ENCODE results near the gene CDCA7. TPM values are rescaled to one million over a fixed set of nuclear protein-coding genes. Genes with fewer than 3 reads are reported as not detected.
"Not testable (repeated sequence)": the region's sequence is repeated elsewhere in the genome, so short reads cannot be mapped to it uniquely, and the experiment has no call there.

The CDCA7 gene
- total RNA-seq, 1 donor from 2014 or later: 13.0 TPM

GRCh38 chr2:173414823-173415322 lies 60.2 kb downstream of the CDCA7 start:
- Mint-ChIP-seq H3K27me3 (ENCODE audit: unreplicated experiment) (peaks cover 2% of the 10 kb centered on the region), H3K4me3 (ENCODE audit: unreplicated experiment) (no peak overlapping the region), H3K27ac (ENCODE audit: unreplicated experiment) (no peak overlapping the region), H3K36me3 (ENCODE audit: low read depth, unreplicated experiment) (no peaks in the 10 kb centered on the region), H3K4me1 (ENCODE audit: unreplicated experiment) (peaks cover 8% of the 10 kb centered on the region), H3K9me3 (ENCODE audit: unreplicated experiment) (no peaks in the 10 kb centered on the region)
- no peak for TF ChIP-seq CTCF (IDR thresholded peaks at IDR 0.05; ENCODE audit: unreplicated experiment)
- no peak for DNase-seq (ENCODE audit: low spot score)

GRCh38 chr2:173415431-173416381 lies 61.0 kb downstream of the CDCA7 start:
- H3K4me3 Mint-ChIP-seq (ENCODE audit: unreplicated experiment): no peak overlapping the region
- no peak for TF ChIP-seq CTCF (IDR thresholded peaks at IDR 0.05; ENCODE audit: unreplicated experiment)
- H3K27ac Mint-ChIP-seq (ENCODE audit: unreplicated experiment): no peak overlapping the region
- H3K4me1 Mint-ChIP-seq (ENCODE audit: unreplicated experiment): peaks cover 9% of the 10 kb centered on the region
- H3K27me3 Mint-ChIP-seq (ENCODE audit: unreplicated experiment): peaks cover 2% of the 10 kb centered on the region
- no peak for DNase-seq (ENCODE audit: low spot score)
- no peaks in the 10 kb centered on the region for H3K9me3 Mint-ChIP-seq (ENCODE audit: unreplicated experiment)
- no peaks in the 10 kb centered on the region for H3K36me3 Mint-ChIP-seq (ENCODE audit: low read depth, unreplicated experiment)

GRCh38 chr2:173416415-173417152 lies 61.9 kb downstream of the CDCA7 start:
- H3K4me1 Mint-ChIP-seq (ENCODE audit: unreplicated experiment); H3K27me3 Mint-ChIP-seq (ENCODE audit: unreplicated experiment); H3K9me3 Mint-ChIP-seq (ENCODE audit: unreplicated experiment); H3K4me3 Mint-ChIP-seq (ENCODE audit: unreplicated experiment); H3K36me3 Mint-ChIP-seq (ENCODE audit: low read depth, unreplicated experiment); H3K27ac Mint-ChIP-seq (ENCODE audit: unreplicated experiment); DNase-seq (ENCODE audit: low spot score): not testable (repeated sequence)

- no peak for TF ChIP-seq CTCF (IDR thresholded peaks at IDR 0.05; ENCODE audit: unreplicated experiment)
- DNase-seq (ENCODE audit: low spot score): no peak
- H3K4me3 Mint-ChIP-seq (ENCODE audit: unreplicated experiment): no peak overlapping the region
- H3K27ac Mint-ChIP-seq (ENCODE audit: unreplicated experiment): no peak overlapping the region
- H3K4me1 Mint-ChIP-seq (ENCODE audit: unreplicated experiment): peaks cover 9% of the 10 kb centered on the region
- peaks cover 2% of the 10 kb centered on the region for H3K27me3 Mint-ChIP-seq (ENCODE audit: unreplicated experiment)
- H3K9me3 Mint-ChIP-seq (ENCODE audit: unreplicated experiment): no peaks in the 10 kb centered on the region
- H3K36me3 Mint-ChIP-seq (ENCODE audit: low read depth, unreplicated experiment): no peaks in the 10 kb centered on the region
These were observed 62.7 kb downstream of the CDCA7 start for GRCh38 chr2:173417341-173417740.

- Mint-ChIP-seq H3K4me1 (ENCODE audit: unreplicated experiment) (peaks cover 9% of the 10 kb centered on the region), H3K4me3 (ENCODE audit: unreplicated experiment) (no peak overlapping the region), H3K9me3 (ENCODE audit: unreplicated experiment) (no peaks in the 10 kb centered on the region), H3K27me3 (ENCODE audit: unreplicated experiment) (peaks cover 2% of the 10 kb centered on the region), H3K27ac (ENCODE audit: unreplicated experiment) (no peak overlapping the region), H3K36me3 (ENCODE audit: low read depth, unreplicated experiment) (no peaks in the 10 kb centered on the region)
- no peak for DNase-seq (ENCODE audit: low spot score)
- TF ChIP-seq CTCF (IDR thresholded peaks at IDR 0.05; ENCODE audit: unreplicated experiment): no peak
These were observed 63.1 kb downstream of the CDCA7 start for GRCh38 chr2:173417802-173418201.

Data from endothelial cell (in vitro differentiated cells).